Psoas muscle (tissue), 8 donors: Measurements from ENCODE around the gene ZNF385C. TPM values are rescaled to one million over a fixed set of nuclear protein-coding genes. Genes with fewer than 3 reads are reported as not detected.

Experiments
- ATAC-seq, 4 donors: fragments of 200-7000 bp; cut with Tn5 transposase; one replicate each; pipeline ENCODE4 v1.9.1; 2020; ENCODE audit warnings: moderate library complexity in 3 of 4, mild to moderate bottlenecking in 2 of 4
- DNase-seq, 2 donors: peaks; one replicate each; pipeline ENCODE4 v3.0.0-alpha.2; 2020
- H3K27ac ChIP-seq: fragments of 200-600 bp; one replicate; pipeline ENCODE4 v1.8.0; 2022
- H3K27me3 ChIP-seq, 3 donors: fragments of 200-600 bp in 1 of 3; one replicate each; pipeline versions ENCODE4 v1.6.1 to v1.8.0; 2013 to 2022; ENCODE audit warnings: low read length in 2 of 3, mild to moderate bottlenecking in 2 of 3, moderate library complexity in 1 of 3; ENCODE audit not compliant: insufficient read depth in 3 of 3
- H3K36me3 ChIP-seq, 2 donors: fragments of 200-600 bp in 1 of 2; one replicate each; pipeline versions ENCODE4 v1.6.1 to v1.8.0; 2013 to 2022; ENCODE audit warnings: low read depth in 1 of 2, mild to moderate bottlenecking in 1 of 2, moderate library complexity in 1 of 2; ENCODE audit not compliant: insufficient read depth in 1 of 2
- H3K4me1 ChIP-seq: fragments of 200-600 bp; one replicate; pipeline ENCODE4 v1.8.0; 2022
- H3K4me3 ChIP-seq: fragments of 200-600 bp; one replicate; pipeline ENCODE4 v1.8.0; 2022; ENCODE audit warnings: mild to moderate bottlenecking
- H3K9me3 ChIP-seq: fragments of 200-600 bp; one replicate; pipeline ENCODE4 v1.8.0; 2022
- WGBS, 3 donors: extraction: QIAGEN DNeasy Blood & Tissue Kit; methylation state at CpG; one replicate each; pipeline versions ENCODE4 v1.1.6 to v1.1.7; 2013; 5-methylcytosine and 5-hydroxymethylcytosine counted together
- intact Hi-C, 2 donors: fragments of 100-400 bp; cut with DNase I; formaldehyde crosslinking; loops; one replicate each; pipeline versions ENCODE4 v1.11.0 to v1.14.2; 2022
- polyA plus RNA-seq, 3 donors: library from polyadenylated mRNA; stranded (reverse); fragments of 200-250 nt; gene quantifications; one replicate each; pipeline ENCODE4 v1.2.3, GENCODE V29; 2013
- total RNA-seq, 4 donors: library from RNA; stranded (reverse); fragmentation: NEBNext Ultra II Directional in 2 of 4; extraction: Animal tissue kit (Norgen Biotek cat#: 25700) in 2 of 4; gene quantifications; one replicate each; pipeline versions ENCODE4 v1.2.1 to v1.2.4, GENCODE V29; 2021 to 2023
- TF ChIP-seq, protein P1 (sequence below): fragments of 200-600 bp; IDR thresholded peaks from one replicate; pipeline ENCODE4 v1.8.0; 2022; ENCODE audit warnings: antibody characterized with exemption
- donor health status: healthy with polysubstance abuse.
- donor health status: DM: no; HTN: no; CAD: no; lungs with moderate emphysema.
- donor health status: Bipolar disorder and iron deficiency.
- donor health status: healthy.
- donor health status: DM: yes; HTN: yes; CAD: no.
- donor health status: DM: no; HTN: no; CAD: no.
- donor health status: DM: no; HTN: no; CAD: no.
- donor health status: DM: yes; HTN: yes; CAD: no.

The ZNF385C gene
- total and polyA plus RNA-seq, 7 donors, result 0.22 to 9.2 (median 0.50) TPM

GRCh38 chr17:42087042-42087701 is 11.1 kb downstream of the ZNF385C start:
- no peaks in the 10 kb centered on the region for H3K27me3 ChIP-seq
- no peaks in the 10 kb centered on the region for H3K4me1 ChIP-seq
- ATAC-seq, result no peak
- TF ChIP-seq, protein P1, sequence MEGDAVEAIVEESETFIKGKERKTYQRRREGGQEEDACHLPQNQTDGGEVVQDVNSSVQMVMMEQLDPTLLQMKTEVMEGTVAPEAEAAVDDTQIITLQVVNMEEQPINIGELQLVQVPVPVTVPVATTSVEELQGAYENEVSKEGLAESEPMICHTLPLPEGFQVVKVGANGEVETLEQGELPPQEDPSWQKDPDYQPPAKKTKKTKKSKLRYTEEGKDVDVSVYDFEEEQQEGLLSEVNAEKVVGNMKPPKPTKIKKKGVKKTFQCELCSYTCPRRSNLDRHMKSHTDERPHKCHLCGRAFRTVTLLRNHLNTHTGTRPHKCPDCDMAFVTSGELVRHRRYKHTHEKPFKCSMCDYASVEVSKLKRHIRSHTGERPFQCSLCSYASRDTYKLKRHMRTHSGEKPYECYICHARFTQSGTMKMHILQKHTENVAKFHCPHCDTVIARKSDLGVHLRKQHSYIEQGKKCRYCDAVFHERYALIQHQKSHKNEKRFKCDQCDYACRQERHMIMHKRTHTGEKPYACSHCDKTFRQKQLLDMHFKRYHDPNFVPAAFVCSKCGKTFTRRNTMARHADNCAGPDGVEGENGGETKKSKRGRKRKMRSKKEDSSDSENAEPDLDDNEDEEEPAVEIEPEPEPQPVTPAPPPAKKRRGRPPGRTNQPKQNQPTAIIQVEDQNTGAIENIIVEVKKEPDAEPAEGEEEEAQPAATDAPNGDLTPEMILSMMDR, result no peak
- H3K4me3 ChIP-seq, result no peak overlapping the region
- intact Hi-C loops, result no loop called here
- no peaks in the 10 kb centered on the region for H3K36me3 ChIP-seq
- no peaks in the 10 kb centered on the region for H3K9me3 ChIP-seq
- DNase-seq, result no peak
- WGBS, 3 donors, result 76 to 82% (median 77%) methylated on average over 7 of the region's 7 CpGs
- no peak overlapping the region for H3K27ac ChIP-seq

DNA sequence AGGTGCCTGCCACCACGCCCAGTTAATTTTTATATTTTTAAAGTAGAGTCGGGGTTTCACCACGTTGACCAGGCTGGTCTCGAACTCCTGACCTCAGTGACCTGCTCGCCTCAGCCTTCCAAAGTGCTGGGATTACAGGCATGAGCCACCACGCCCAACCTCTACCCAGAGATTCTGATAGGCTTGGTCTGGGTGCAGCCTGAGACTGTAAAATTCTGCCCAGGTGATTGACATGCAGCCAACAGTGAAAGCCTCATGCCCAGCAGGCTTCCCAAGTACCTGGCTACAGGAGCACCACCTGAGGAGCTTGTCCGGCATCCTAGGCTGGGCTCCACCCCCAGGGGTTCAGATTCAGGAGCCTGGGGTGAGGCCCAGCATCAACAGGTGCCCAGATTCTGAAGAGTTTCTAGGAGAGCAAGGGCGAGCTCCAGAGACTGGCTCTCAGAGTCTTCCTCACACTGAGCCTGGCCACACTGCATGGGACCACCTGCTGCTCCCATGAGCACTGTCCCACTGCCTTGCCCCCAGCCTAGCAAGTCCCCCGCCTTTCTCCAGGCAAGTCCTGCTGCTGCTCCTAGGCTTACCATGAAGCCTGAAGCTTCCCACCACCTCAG is 16.6 kb downstream of the ZNF385C start:
- H3K36me3 ChIP-seq, result no peaks in the 10 kb centered on the region
- no peak for DNase-seq
- WGBS, 3 donors, result 88 to 90% (median 90%) methylated on average over 9 of the region's 9 CpGs
- peaks cover 19% of the 10 kb centered on the region for H3K4me1 ChIP-seq
- no peaks in the 10 kb centered on the region for H3K27me3 ChIP-seq
- ATAC-seq, result no peak
- H3K9me3 ChIP-seq, result no peaks in the 10 kb centered on the region
- TF ChIP-seq, protein P1, result no peak
- no peak overlapping the region for H3K4me3 ChIP-seq
- intact Hi-C loops, result no loop called here
- no peak overlapping the region for H3K27ac ChIP-seq

GRCh38 chr17:42079541-42079940 is 18.7 kb downstream of the ZNF385C start:
- Histone ChIP-seq H3K4me3 (no peak overlapping the region), H3K9me3 (no peaks in the 10 kb centered on the region), H3K36me3 (no peaks in the 10 kb centered on the region), H3K4me1 (peaks cover 19% of the 10 kb centered on the region), H3K27me3 (no peaks in the 10 kb centered on the region), H3K27ac (no peak overlapping the region)
- intact Hi-C loops, result no loop called here
- TF ChIP-seq, protein P1, result no peak
- ATAC-seq, result no peak
- WGBS, 3 donors, result 82 to 98% (median 98%) methylated on average over 2 of the region's 2 CpGs
- DNase-seq, result no peak

DNA sequence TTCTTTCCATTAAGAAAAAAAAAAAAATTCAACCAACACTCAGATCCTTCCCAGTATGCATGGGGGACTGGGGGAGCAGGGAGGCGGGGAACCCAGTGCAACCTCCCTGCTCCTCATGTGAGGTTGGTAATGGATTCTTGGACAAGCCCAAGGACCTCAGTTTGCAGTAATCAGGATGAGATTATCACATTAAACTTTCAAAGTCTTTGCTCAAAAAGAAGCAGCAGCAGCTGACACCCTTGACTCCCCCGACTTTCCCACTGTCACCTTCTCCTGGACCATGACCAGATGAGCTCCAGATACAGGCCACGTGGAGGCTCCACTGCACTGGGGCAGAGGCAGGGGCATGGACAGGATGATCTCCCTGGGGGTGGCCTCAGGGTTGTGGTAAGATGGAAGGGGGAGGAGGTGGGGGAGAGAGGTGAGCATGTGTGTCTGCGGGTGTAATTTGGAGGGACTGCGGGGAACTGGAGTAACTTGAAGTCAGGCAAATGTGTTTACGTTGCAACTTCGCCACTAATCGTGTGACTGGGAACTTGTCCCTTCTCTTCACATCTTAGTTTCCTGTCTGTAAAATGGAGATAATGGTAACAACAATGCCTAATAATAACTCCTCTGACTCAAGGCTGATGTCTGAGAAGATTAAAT is 19.8 kb downstream of the ZNF385C start:
- intact Hi-C loops, result no loop called here
- Histone ChIP-seq H3K36me3 (no peaks in the 10 kb centered on the region), H3K4me3 (no peak overlapping the region), H3K27ac (no peak overlapping the region), H3K4me1 (peaks cover 19% of the 10 kb centered on the region), H3K27me3 (no peaks in the 10 kb centered on the region), H3K9me3 (no peaks in the 10 kb centered on the region)
- ATAC-seq (no peak), DNase-seq (no peak)
- WGBS, 3 donors, result 57 to 63% (median 59%) methylated on average over 8 of the region's 8 CpGs
- TF ChIP-seq, protein P1, result no peak
